Measurements from ENCODE around the gene COBLL1. TPM values are rescaled to one million over a fixed set of nuclear protein-coding genes. Genes with fewer than 3 reads are reported as not detected.

The COBLL1 gene
- total RNA-seq, 1 donor from 2014 or later, result 18.6 TPM

Other genes with a start within 250 kb of the COBLL1 start
- 8.6 and 11.1 TPM in 2 replicates for gene GRB14, start 220.3 kb downstream of the COBLL1 start, total RNA-seq
- gene SLC38A11, start 113.7 kb upstream of the COBLL1 start, total RNA-seq, result not detected in 2 replicates